A673 (cell line): ENCODE results near the gene ATG9A. TPM values are rescaled to one million over a fixed set of nuclear protein-coding genes. Genes with fewer than 3 reads are reported as not detected.

ENCODE experiments used
- BruUV-seq: library from RNA; stranded (reverse); fragments of 400-500 nt; replicated peaks from 2 replicates; lab custom pipeline; 2021; lab: Mats Ljungman, UMichigan
- CTCF ChIA-PET: fragments of 300-600 bp; sonication (Branson Sonifier 250); formaldehyde crosslinking; loops from one replicate; lab custom pipeline; 2022; ENCODE audit warnings: antibody characterized with exemption; lab: Charles Lee
- POLR2A ChIA-PET: fragments of 300-600 bp; sonication (Branson Sonifier 250); formaldehyde crosslinking; loops from one replicate; lab custom pipeline; 2022; ENCODE audit warnings: antibody characterized with exemption; ENCODE audit not compliant: low non-redundant PET; lab: Charles Lee
- DNase-seq: peaks from one replicate; pipeline ENCODE4 v3.0.0-alpha.2; 2015; ENCODE audit warnings: low spot score
- H3K27ac ChIP-seq: fragments of 200-600 bp; sonication (generic); 2 replicates; pipeline ENCODE4 v1.5.1; 2016; ENCODE audit warnings: mixed run types, low read depth, mild to moderate bottlenecking, mixed read lengths, antibody characterized with exemption, low read length; ENCODE audit not compliant: poor library complexity, severe bottlenecking
- H3K27me3 ChIP-seq: fragments of 200-600 bp; sonication (generic); replicated peaks from 2 replicates; pipeline ENCODE4 v1.6.1; 2017; ENCODE audit warnings: mixed run types, low read depth, mild to moderate bottlenecking, mixed read lengths, antibody characterized with exemption, low read length; ENCODE audit not compliant: insufficient read depth, poor library complexity
- H3K36me3 ChIP-seq: fragments of 200-600 bp; sonication (generic); 2 replicates; pipeline ENCODE4 v1.6.1; 2016; ENCODE audit warnings: mixed run types, mild to moderate bottlenecking, mixed read lengths, antibody characterized with exemption, low read length; ENCODE audit not compliant: insufficient read depth, poor library complexity, severe bottlenecking
- H3K4me1 ChIP-seq: fragments of 200-600 bp; sonication (generic); 2 replicates; pipeline ENCODE4 v1.6.1; 2017; ENCODE audit warnings: mixed run types, mild to moderate bottlenecking, mixed read lengths, antibody characterized with exemption, low read length; ENCODE audit not compliant: insufficient read depth, poor library complexity, severe bottlenecking
- H3K4me3 ChIP-seq: fragments of 200-600 bp; sonication (generic); 2 replicates; pipeline ENCODE4 v1.5.1; 2016; ENCODE audit warnings: low read depth, mixed run types, mild to moderate bottlenecking, mixed read lengths, low read length; ENCODE audit not compliant: poor library complexity, severe bottlenecking
- H3K9me3 ChIP-seq: fragments of 200-600 bp; sonication (generic); 2 replicates; pipeline ENCODE4 v1.6.1; 2016; ENCODE audit warnings: mixed run types, low read depth, mild to moderate bottlenecking, mixed read lengths, antibody characterized with exemption, low read length; ENCODE audit not compliant: poor library complexity, severe bottlenecking
- CTCF ChIP-seq: fragments of 300-800, 200-600 bp; sonication (generic); conservative IDR thresholded peaks from 2 replicates; pipeline ENCODE4 v1.5.1; 2017; ENCODE audit warnings: low read depth, mild to moderate bottlenecking, antibody characterized with exemption, low read length, moderate library complexity, mixed read lengths
- EZH2 ChIP-seq: fragments of 200-600 bp; sonication (generic); IDR thresholded peaks from 2 replicates; pipeline ENCODE4 v1.6.1; 2017; ENCODE audit warnings: borderline replicate concordance, low read depth, mild to moderate bottlenecking, mixed read lengths, antibody characterized with exemption, low read length; ENCODE audit not compliant: poor library complexity, severe bottlenecking
- intact Hi-C: fragments of 100-400 bp; cut with micrococcal nuclease; formaldehyde crosslinking; loops from one replicate; pipeline ENCODE4 v1.10.0; 2022; ENCODE audit not compliant: unreplicated experiment
- total RNA-seq: library from RNA; stranded (reverse); gene quantifications from 2 replicates; pipeline ENCODE4 v1.2.3, GENCODE V29; 2021

The ATG9A gene
- total RNA-seq, 1 experiment from 2014 or later, result 50.0 TPM

DNA sequence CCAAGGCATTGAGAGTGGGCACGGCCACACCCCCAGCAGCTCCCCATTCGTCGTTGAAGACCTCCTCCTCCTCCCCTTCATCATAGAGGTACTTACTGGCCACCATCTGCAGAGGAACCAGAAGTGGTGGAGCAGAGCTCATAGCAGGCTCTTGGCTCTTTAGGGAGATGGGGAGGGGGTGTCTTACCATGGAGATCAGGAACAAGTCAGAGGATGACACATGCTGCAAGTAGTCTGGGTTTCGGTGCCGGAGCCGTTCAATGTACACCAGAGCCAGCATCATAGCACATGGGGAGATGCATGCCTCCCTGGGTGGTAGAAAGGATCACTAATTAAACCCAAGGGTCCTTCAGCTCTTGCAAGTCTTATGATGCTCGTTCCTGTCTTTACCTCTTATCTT, 54.6 kb downstream of the ATG9A start:
- BruUV-seq, result no TSS peak
- TF ChIP-seq EZH2, result no peak

DNA sequence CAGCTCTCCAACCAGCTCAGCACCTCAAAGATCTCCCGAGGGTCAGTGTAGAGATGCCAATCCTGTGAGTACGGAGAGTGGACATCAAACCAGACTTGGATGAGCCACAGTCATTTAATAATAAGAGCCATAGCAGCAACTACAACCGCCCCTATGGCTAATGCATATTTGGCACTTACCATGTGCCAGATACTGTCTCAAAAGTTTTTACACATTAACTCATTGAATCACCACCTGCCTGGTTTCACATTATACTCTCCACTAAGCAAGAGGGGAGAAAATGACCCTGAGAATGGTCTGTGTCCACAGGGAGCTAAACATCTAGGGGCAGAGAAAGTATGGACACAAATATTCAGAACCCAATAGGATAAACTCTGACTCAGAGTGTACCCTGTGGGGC, 55.3 kb downstream of the ATG9A start:
- Histone ChIP-seq H3K27ac (no peak overlapping the region), H3K4me3 (no peak overlapping the region), H3K27me3 (no peaks in the 10 kb centered on the region), H3K36me3 (no peaks in the 10 kb centered on the region), H3K4me1 (peaks cover 4% of the 10 kb centered on the region), H3K9me3 (no peaks in the 10 kb centered on the region)
- CTCF ChIA-PET, result interaction anchor here (0.8 to 1.6 kb wide), 2 partner anchors 121 to 214 kb away, joined by 3 read pairs; partner anchors contain the start of gene DNPEP
- TF ChIP-seq CTCF (no peak), EZH2 (no peak)
- BruUV-seq, result no TSS peak
- DNase-seq, result no peak
- intact Hi-C loops, result no loop called here
- POLR2A ChIA-PET, result interaction anchor here (0.6 kb wide), 2 partner anchors 32 to 37 kb away, joined by 3 to 13 read pairs; no protein-coding TSS in a partner anchor

More for the DNA sequence above, 54.6 kb downstream of the ATG9A start:
- H3K4me1 ChIP-seq, result peaks cover 5% of the 10 kb centered on the region
- DNase-seq, result no peak
- H3K27ac ChIP-seq, result no peak overlapping the region
- intact Hi-C loops, result loop anchor here (5.0 kb wide), 2 partner anchors 42 to 122 kb away; partner anchors contain the start of gene ABCB6
- H3K9me3 ChIP-seq, result no peaks in the 10 kb centered on the region
- CTCF ChIA-PET, result no interaction called here
- POLR2A ChIA-PET, result no interaction called here
- no peaks in the 10 kb centered on the region for H3K27me3 ChIP-seq
- H3K36me3 ChIP-seq, result peaks cover 4% of the 10 kb centered on the region
- H3K4me3 ChIP-seq, result no peak overlapping the region

DNA sequence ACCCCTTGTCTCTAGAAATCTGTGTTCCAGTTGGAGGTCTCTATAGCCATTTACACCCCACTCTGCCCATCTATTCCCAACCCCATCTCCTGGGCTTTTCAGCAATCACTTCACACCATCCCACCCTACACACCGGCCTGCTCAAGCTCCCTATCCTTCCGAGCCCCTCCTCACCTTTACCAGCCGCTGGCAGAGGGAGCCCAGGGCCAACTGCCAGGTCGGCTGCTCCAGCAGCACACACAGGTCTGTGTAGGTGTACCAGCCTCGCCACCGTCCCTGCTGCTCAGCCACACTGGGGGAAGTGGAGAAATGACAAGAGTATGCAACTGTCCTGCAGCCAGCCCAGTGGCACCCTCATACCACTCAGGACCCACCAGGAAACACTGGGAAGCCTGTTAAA, 56.3 kb downstream of the ATG9A start:
- no peaks in the 10 kb centered on the region for H3K36me3 ChIP-seq
- no peaks in the 10 kb centered on the region for H3K9me3 ChIP-seq
- H3K27ac ChIP-seq, result no peak overlapping the region
- H3K27me3 ChIP-seq, result no peaks in the 10 kb centered on the region
- H3K4me1 ChIP-seq, result no peaks in the 10 kb centered on the region
- BruUV-seq, result no TSS peak
- TF ChIP-seq CTCF, result no peak
- TF ChIP-seq EZH2, result no peak
- ChIA-PET CTCF (interaction anchor here (1.6 kb wide), 1 partner anchor 122 kb away, joined by 3 read pairs; no protein-coding TSS in a partner anchor), POLR2A (no interaction called here)
- intact Hi-C loops, result no loop called here
- H3K4me3 ChIP-seq, result no peak overlapping the region
- DNase-seq, result no peak
